Putamen (tissue), 1 donor: ENCODE data around the gene C1orf174.
"Not testable (repeated sequence)": the region's sequence is repeated elsewhere in the genome, so short reads cannot be mapped to it uniquely, and the experiment has no call there.

Experiments
- DNase-seq: peaks from one replicate; pipeline ENCODE4 v3.0.0-alpha.2; 2016; ENCODE audit warnings: low spot score

Gene C1orf174

GRCh38 chr1:3925762-3926161 is 25.7 kb upstream of the C1orf174 start:
- no peak for DNase-seq

GRCh38 chr1:3925256-3925655 is 25.2 kb upstream of the C1orf174 start:
- DNase-seq: no peak

GRCh38 chr1:3924825-3925220 is 24.8 kb upstream of the C1orf174 start:
- DNase-seq: no peak

GRCh38 chr1:3924186-3924824 is 24.2 kb upstream of the C1orf174 start:
- peak; percentile 67 for DNase-seq

- no peak for DNase-seq
These were observed 23.5 kb upstream of the C1orf174 start for GRCh38 chr1:3923378-3924185.

- no peak for DNase-seq
These were observed 22.8 kb upstream of the C1orf174 start for GRCh38 chr1:3922851-3923250.

GRCh38 chr1:3922201-3922725 is 22.2 kb upstream of the C1orf174 start:
- DNase-seq: no peak

- no peak for DNase-seq
These were observed 21.7 kb upstream of the C1orf174 start for GRCh38 chr1:3921765-3922164.

- no peak for DNase-seq
These were observed 19.6 kb upstream of the C1orf174 start for GRCh38 chr1:3919706-3920105.

GRCh38 chr1:3918966-3919611 is 19.0 kb upstream of the C1orf174 start:
- no peak for DNase-seq

- not testable (repeated sequence) for DNase-seq
These were observed 18.3 kb upstream of the C1orf174 start for GRCh38 chr1:3918359-3918758.

- DNase-seq: no peak
These were observed 17.7 kb upstream of the C1orf174 start for GRCh38 chr1:3917761-3918160.

GRCh38 chr1:3915551-3916121 is 15.6 kb upstream of the C1orf174 start:
- DNase-seq: no peak

GRCh38 chr1:3914911-3915310 is 14.8 kb upstream of the C1orf174 start:
- no peak for DNase-seq

- DNase-seq: no peak
These were observed 14.3 kb upstream of the C1orf174 start for GRCh38 chr1:3914331-3914851.

- no peak for DNase-seq
These were observed 13.0 kb upstream of the C1orf174 start for GRCh38 chr1:3912809-3913685.

GRCh38 chr1:3911981-3912808 is 12.1 kb upstream of the C1orf174 start:
- no peak for DNase-seq

GRCh38 chr1:3910857-3911845 is 11.1 kb upstream of the C1orf174 start:
- DNase-seq: peak; percentile 35
